NCI-H1048 (cell line): ENCODE measurements around the gene C1orf105.
"Not testable (repeated sequence)": the region's sequence is repeated elsewhere in the genome, so short reads cannot be mapped to it uniquely, and the experiment has no call there.

ENCODE experiments used
- DNase-seq: peaks from one replicate; lab custom pipeline; 2025; lab: John Stamatoyannopoulos, UW

Gene C1orf105

GRCh38 chr1:172487550-172487949 is 67.1 kb downstream of the C1orf105 start:
- DNase-seq = no peak

GRCh38 chr1:172488393-172488792 is 67.9 kb downstream of the C1orf105 start:
- no peak for DNase-seq

- no peak for DNase-seq
Observed at GRCh38 chr1:172489847-172490246, 69.4 kb downstream of the C1orf105 start.

- no peak for DNase-seq
Observed at GRCh38 chr1:172492421-172492820, 71.9 kb downstream of the C1orf105 start.

- DNase-seq = no peak
Observed at GRCh38 chr1:172494166-172494565, 73.7 kb downstream of the C1orf105 start.

- DNase-seq = not testable (repeated sequence)
Observed at GRCh38 chr1:172496127-172496526, 75.6 kb downstream of the C1orf105 start.

GRCh38 chr1:172496678-172497077 is 76.2 kb downstream of the C1orf105 start:
- DNase-seq = no peak

GRCh38 chr1:172497230-172497629 is 76.7 kb downstream of the C1orf105 start:
- DNase-seq = peak; percentile 89

- no peak for DNase-seq
Observed at GRCh38 chr1:172498857-172499256, 78.4 kb downstream of the C1orf105 start.

GRCh38 chr1:172499636-172500141 is 79.2 kb downstream of the C1orf105 start:
- DNase-seq = no peak

GRCh38 chr1:172500207-172500606 is 79.7 kb downstream of the C1orf105 start:
- DNase-seq = no peak

- no peak for DNase-seq
Observed at GRCh38 chr1:172507741-172508140, 87.3 kb downstream of the C1orf105 start.

GRCh38 chr1:172510479-172510878 is 90.0 kb downstream of the C1orf105 start:
- no peak for DNase-seq

- no peak for DNase-seq
Observed at GRCh38 chr1:172512591-172512990, 92.1 kb downstream of the C1orf105 start.

- DNase-seq = no peak
Observed at GRCh38 chr1:172513479-172513878, 93.0 kb downstream of the C1orf105 start.

- DNase-seq = no peak
Observed at GRCh38 chr1:172514108-172514507, 93.6 kb downstream of the C1orf105 start.

- DNase-seq = no peak
Observed at GRCh38 chr1:172515436-172515835, 95.0 kb downstream of the C1orf105 start.

- DNase-seq = no peak
Observed at GRCh38 chr1:172515927-172516326, 95.4 kb downstream of the C1orf105 start.

- no peak for DNase-seq
Observed at GRCh38 chr1:172517081-172517480, 96.6 kb downstream of the C1orf105 start.

GRCh38 chr1:172517545-172517944 is 97.1 kb downstream of the C1orf105 start:
- no peak for DNase-seq
